ENCODE measurements around the gene SIL1.

Gene SIL1

DNA sequence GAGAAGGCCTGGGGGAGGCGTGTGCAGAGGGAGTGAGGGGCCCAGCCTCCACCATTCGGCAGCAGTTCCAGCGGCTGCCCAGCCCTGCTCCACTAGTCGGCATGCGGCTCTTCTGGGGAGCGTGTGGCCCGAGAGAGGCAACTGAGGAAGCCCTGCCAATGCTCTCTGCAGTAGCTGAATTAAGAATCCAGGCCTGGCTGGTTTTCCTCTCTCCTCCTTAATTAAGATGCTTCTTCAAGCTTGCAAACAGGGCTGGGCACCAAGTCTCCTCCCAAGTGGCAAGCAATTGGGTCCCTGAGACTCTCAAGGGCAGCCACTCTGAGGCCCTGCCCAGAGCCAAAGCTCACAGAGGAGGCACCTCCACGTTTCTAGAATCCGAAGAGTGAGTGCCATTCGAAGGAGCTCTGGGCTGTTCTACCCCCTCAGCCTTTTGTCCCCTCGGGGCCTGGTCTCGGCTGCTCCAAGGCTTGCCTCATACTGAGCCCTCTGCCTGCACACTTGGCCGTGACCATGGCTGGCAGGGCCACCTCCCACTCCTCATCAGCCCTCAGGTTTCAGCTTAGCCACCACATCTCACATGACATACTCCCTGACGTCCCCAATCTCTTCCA, 247.6 kb downstream of the SIL1 start:
- TF ChIP-seq, protein P1, sequence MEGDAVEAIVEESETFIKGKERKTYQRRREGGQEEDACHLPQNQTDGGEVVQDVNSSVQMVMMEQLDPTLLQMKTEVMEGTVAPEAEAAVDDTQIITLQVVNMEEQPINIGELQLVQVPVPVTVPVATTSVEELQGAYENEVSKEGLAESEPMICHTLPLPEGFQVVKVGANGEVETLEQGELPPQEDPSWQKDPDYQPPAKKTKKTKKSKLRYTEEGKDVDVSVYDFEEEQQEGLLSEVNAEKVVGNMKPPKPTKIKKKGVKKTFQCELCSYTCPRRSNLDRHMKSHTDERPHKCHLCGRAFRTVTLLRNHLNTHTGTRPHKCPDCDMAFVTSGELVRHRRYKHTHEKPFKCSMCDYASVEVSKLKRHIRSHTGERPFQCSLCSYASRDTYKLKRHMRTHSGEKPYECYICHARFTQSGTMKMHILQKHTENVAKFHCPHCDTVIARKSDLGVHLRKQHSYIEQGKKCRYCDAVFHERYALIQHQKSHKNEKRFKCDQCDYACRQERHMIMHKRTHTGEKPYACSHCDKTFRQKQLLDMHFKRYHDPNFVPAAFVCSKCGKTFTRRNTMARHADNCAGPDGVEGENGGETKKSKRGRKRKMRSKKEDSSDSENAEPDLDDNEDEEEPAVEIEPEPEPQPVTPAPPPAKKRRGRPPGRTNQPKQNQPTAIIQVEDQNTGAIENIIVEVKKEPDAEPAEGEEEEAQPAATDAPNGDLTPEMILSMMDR (IDR thresholded peaks at IDR 0.05; ENCODE audit: control insufficient read depth, extremely low read depth, insufficient read depth), result no peak
- no peak overlapping the region for H3K4me3 ChIP-seq (ENCODE audit: low read depth, low read length)
- DNase-seq (ENCODE audit: low read depth), result no peak

DNA sequence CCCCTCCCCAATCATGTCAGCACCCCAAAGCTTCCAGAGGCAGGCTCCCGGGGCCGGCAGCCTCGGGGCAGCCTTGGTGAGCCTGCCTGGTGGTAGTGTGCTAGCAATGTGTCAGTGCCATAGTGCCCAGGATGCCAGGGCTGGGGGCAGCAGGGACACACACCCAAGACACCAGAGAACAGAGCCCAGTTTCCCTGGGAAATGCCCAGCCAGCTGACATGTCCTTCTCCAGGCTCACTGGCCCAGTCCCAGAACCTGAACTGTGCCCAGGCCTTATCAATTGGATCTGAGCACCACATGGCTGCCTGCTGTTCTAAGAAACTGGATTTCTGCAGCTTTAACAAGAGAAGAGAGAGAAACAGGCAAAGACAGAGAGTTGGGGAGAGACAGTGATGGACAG, 248.2 kb downstream of the SIL1 start:
- TF ChIP-seq, protein P1 (IDR thresholded peaks at IDR 0.05; ENCODE audit: control insufficient read depth, extremely low read depth, insufficient read depth), result no peak
- H3K4me3 ChIP-seq (ENCODE audit: low read depth, low read length), result no peak overlapping the region
- peak; percentile 69 for DNase-seq (ENCODE audit: low read depth)

DNA sequence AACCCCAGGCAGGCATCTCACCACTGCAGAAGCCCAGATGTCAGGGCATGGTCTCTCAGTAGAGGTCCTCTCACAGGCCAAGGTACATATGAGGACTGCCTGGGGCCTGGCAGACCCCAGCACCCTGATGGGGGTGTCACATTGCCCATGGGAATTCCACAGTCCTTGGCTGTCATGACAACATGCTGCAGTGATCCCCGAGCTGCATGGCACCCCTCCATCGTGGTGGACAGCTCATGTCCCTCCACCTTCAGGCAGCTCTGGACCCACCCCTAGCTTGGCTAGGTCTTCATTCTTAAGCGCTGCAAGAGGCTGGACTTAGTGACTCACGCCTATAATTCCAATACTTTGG, 249.0 kb downstream of the SIL1 start:
- DNase-seq (ENCODE audit: low read depth), result no peak
- TF ChIP-seq, protein P1 (IDR thresholded peaks at IDR 0.05; ENCODE audit: control insufficient read depth, extremely low read depth, insufficient read depth), result no peak
- no peak overlapping the region for H3K4me3 ChIP-seq (ENCODE audit: low read depth, low read length)

DNA sequence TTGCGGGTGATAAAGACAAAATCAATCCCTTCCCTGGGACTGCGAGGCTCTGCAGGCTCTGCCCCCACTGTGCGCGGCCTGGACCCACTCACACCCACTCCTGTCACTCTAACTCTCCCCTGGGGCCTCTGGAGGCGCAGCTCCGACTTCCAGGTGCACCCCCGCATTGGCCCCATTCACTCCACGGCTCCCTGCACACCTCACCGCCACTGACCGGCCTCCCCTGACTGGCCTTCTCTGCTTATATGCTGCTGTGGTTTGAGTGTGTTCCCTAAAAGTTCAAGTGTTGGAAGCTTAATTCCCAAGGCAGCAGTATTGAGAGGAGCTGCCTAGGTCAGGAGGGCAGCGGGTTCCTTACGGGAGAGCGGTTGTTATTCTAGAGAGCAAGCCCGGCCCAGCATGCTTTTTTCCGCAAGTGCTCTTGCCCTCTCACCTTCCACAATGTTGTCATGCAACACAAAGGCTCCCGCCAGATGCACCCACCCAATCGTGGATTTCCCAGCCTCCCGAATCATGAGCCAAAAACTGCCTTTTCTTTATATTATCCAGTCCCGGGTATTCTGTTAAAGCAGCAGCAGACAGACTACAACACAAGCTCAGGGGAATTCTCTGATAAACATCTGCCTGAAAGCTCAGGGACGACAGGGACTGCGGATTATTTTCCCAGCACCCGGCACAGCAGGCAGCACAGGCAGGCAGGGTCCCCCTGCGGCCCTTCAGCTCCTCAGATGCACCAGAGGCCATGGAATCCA, 249.5 kb downstream of the SIL1 start:
- TF ChIP-seq, protein P1 (IDR thresholded peaks at IDR 0.05; ENCODE audit: control insufficient read depth, extremely low read depth, insufficient read depth), result no peak
- no peak for DNase-seq (ENCODE audit: low read depth)
- no peak overlapping the region for H3K4me3 ChIP-seq (ENCODE audit: low read depth, low read length)

DNA sequence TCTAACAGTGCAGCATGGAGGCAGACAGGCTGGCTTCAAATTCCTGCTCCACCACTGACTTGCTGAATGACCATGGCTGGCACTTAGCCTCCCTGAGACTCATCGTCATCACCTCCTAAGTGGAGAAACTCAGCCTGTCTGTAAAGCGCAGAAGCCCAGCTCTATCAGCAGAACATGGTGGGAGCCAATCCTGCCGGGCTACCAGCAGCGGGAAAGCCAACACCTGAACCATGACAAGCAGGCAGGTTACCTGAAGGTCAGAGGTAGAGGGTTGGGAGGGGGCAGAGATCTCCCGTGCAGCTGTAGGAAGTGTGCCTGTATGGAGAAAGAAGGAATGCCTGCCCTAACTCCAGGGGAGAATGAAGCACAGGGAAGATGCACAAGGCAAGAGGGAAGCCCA, 250.4 kb downstream of the SIL1 start:
- H3K4me3 ChIP-seq (ENCODE audit: low read depth, low read length), result no peak overlapping the region
- TF ChIP-seq, protein P1 (IDR thresholded peaks at IDR 0.05; ENCODE audit: control insufficient read depth, extremely low read depth, insufficient read depth), result no peak
- no peak for DNase-seq (ENCODE audit: low read depth)

DNA sequence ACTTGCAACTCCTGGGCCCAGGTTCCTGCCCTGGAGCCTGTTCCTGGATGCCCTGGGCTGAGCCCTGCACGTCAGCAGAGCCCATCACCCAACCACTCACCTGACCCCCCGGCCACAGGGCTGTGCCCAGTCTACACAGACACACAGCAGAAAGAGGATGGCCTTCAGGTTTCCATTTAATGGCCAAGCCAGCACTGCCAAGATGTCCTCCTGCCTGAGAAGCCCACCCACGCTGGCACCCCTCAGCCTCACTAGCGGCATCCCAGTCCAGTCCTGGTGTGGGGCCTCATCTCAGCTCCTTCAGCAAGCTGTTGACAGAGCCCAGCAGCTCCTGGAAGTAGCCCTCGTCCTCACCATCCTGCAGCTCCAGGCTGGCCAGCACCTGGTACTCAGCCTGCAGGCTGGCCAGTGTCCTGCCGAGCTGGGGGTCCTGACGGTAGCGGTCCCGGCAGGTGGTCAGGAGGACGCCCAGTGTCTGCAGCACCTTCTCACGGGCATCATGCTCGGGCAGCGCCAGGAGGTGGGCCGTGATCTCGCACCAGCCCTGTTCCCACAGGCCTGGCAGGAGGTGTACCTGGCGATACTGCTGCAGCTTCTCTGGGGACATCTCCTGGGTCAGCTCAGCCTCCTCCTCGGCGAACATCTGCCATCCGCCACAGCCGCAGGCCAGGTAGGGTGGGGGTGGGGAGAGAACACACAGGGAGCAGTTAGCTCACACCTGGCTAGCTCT, 251.2 kb downstream of the SIL1 start:
- DNase-seq (ENCODE audit: low read depth), result no peak
- H3K4me3 ChIP-seq (ENCODE audit: low read depth, low read length), result no peak overlapping the region
- TF ChIP-seq, protein P1 (IDR thresholded peaks at IDR 0.05; ENCODE audit: control insufficient read depth, extremely low read depth, insufficient read depth), result no peak

All from LNCaP clone FGC (cell line).